H9 (cell line): ENCODE data around the gene PNPO. TPM values are rescaled to one million over a fixed set of nuclear protein-coding genes. Genes with fewer than 3 reads are reported as not detected.

Source experiments
- DNase-seq: peaks from one replicate; pipeline ENCODE4 v3.0.0-alpha.2; 2017
- H2AFZ ChIP-seq: one replicate; pipeline ENCODE4 v1.6.1; 2013; ENCODE audit warnings: mild to moderate bottlenecking, low read length, control low read depth, moderate library complexity
- H2AK5ac ChIP-seq: 2 replicates; pipeline ENCODE4 v1.6.1; 2013; ENCODE audit warnings: low read length, control low read depth, mixed read lengths; ENCODE audit not compliant: insufficient read length
- H2BK120ac ChIP-seq: one replicate; pipeline ENCODE4 v1.6.1; 2013; ENCODE audit warnings: low read depth, mild to moderate bottlenecking, low read length, control low read depth, inconsistent platforms; ENCODE audit not compliant: poor library complexity, severe bottlenecking
- H2BK12ac ChIP-seq: 2 replicates; pipeline ENCODE4 v1.6.1; 2013; ENCODE audit warnings: low read length, control low read depth, mixed read lengths, low read depth; ENCODE audit not compliant: insufficient read length
- H2BK15ac ChIP-seq: 2 replicates; pipeline ENCODE4 v1.6.1; 2013; ENCODE audit warnings: low read depth, low read length, control low read depth
- H2BK20ac ChIP-seq: one replicate; pipeline ENCODE4 v1.6.1; 2013; ENCODE audit warnings: low read depth, mild to moderate bottlenecking, low read length, control low read depth, inconsistent platforms; ENCODE audit not compliant: poor library complexity, severe bottlenecking
- H2BK5ac ChIP-seq: 2 replicates; pipeline ENCODE4 v1.6.1; 2013; ENCODE audit warnings: low read length, control low read depth, mixed read lengths; ENCODE audit not compliant: insufficient read length
- H3K14ac ChIP-seq: 2 replicates; pipeline ENCODE4 v1.6.1; 2013; ENCODE audit warnings: low read length, control low read depth; ENCODE audit not compliant: insufficient read depth
- H3K18ac ChIP-seq: 2 replicates; pipeline ENCODE4 v1.6.1; 2013; ENCODE audit warnings: low read depth, mild to moderate bottlenecking, mixed read lengths, low read length, control low read depth; ENCODE audit not compliant: insufficient read length
- H3K23ac ChIP-seq: 2 replicates; pipeline ENCODE4 v1.6.1; 2013; ENCODE audit warnings: low read length, control low read depth, mixed read lengths, low read depth; ENCODE audit not compliant: insufficient read length
- H3K23me2 ChIP-seq: 2 replicates; pipeline ENCODE4 v1.6.1; 2013; ENCODE audit warnings: low read depth, mild to moderate bottlenecking, mixed read lengths, low read length, control low read depth; ENCODE audit not compliant: insufficient read length, poor library complexity, severe bottlenecking
- H3K27ac ChIP-seq: 2 replicates; pipeline ENCODE4 v1.5.1; 2013; ENCODE audit warnings: low read length, control low read depth, mixed read lengths, low read depth; ENCODE audit not compliant: insufficient read length
- H3K27me3 ChIP-seq: 2 replicates; pipeline ENCODE4 v1.6.1; 2013; ENCODE audit warnings: low read length, control low read depth, inconsistent platforms; ENCODE audit not compliant: insufficient read depth
- H3K4ac ChIP-seq: 2 replicates; pipeline ENCODE4 v1.6.1; 2013; ENCODE audit warnings: low read depth, mild to moderate bottlenecking, control low read depth, inconsistent platforms, low read length, moderate library complexity
- H3K4me1 ChIP-seq: 2 replicates; pipeline ENCODE4 v1.6.1; 2013; ENCODE audit warnings: low read length, control low read depth, inconsistent platforms; ENCODE audit not compliant: insufficient read depth
- H3K4me2 ChIP-seq: 2 replicates; pipeline ENCODE4 v1.6.1; 2013; ENCODE audit warnings: low read length, control low read depth, mixed read lengths; ENCODE audit not compliant: insufficient read length, insufficient read depth
- H3K56ac ChIP-seq: 2 replicates; pipeline ENCODE4 v1.6.1; 2013; ENCODE audit warnings: low read depth, mild to moderate bottlenecking, mixed read lengths, low read length, control low read depth; ENCODE audit not compliant: insufficient read length
- H3K79me1 ChIP-seq: 2 replicates; pipeline ENCODE4 v1.6.1; 2013; ENCODE audit warnings: low read depth, mild to moderate bottlenecking, moderate library complexity, low read length, control low read depth, inconsistent platforms; ENCODE audit not compliant: insufficient read depth, poor library complexity, severe bottlenecking
- H3K79me2 ChIP-seq: 2 replicates; pipeline ENCODE4 v1.6.1; 2013; ENCODE audit warnings: low read length, control low read depth, inconsistent platforms; ENCODE audit not compliant: insufficient read depth
- H3K9ac ChIP-seq: 2 replicates; pipeline ENCODE4 v1.6.1; 2013; ENCODE audit warnings: low read length, control low read depth, mixed read lengths; ENCODE audit not compliant: insufficient read length; ENCODE audit errors: extremely low read depth
- H3K9me3 ChIP-seq: one replicate; pipeline ENCODE4 v1.6.1; 2013; ENCODE audit warnings: low read depth, low read length, inconsistent platforms; ENCODE audit not compliant: control insufficient read depth
- H3T11ph ChIP-seq: one replicate; pipeline ENCODE4 v1.6.1; 2013; ENCODE audit warnings: mild to moderate bottlenecking, low read length, control low read depth, inconsistent platforms
- H4K20me1 ChIP-seq: one replicate; pipeline ENCODE4 v1.6.1; 2013; ENCODE audit not compliant: control insufficient read depth, insufficient read length, insufficient read depth
- H4K5ac ChIP-seq: 2 replicates; pipeline ENCODE4 v1.6.1; 2013; ENCODE audit warnings: low read depth, mild to moderate bottlenecking, mixed read lengths, low read length, control low read depth; ENCODE audit not compliant: insufficient read length
- H4K8ac ChIP-seq: replicated peaks from 2 replicates; pipeline ENCODE4 v1.6.1; 2013; ENCODE audit warnings: low read length, control low read depth, mixed read lengths, low read depth; ENCODE audit not compliant: insufficient read length
- H4K91ac ChIP-seq: 2 replicates; pipeline ENCODE4 v1.6.1; 2013; ENCODE audit warnings: low read depth, mild to moderate bottlenecking, moderate library complexity, mixed read lengths, low read length, control low read depth; ENCODE audit not compliant: insufficient read length
- H3K27ac Mint-ChIP-seq, 3 experiments: 2 replicates in 2 of 3; 3 replicates in 1 of 3; pipeline ENCODE4 v1.8.0; 2020 to 2021; ENCODE audit warnings: mixed read lengths in 3 of 3, mild to moderate bottlenecking in 1 of 3, moderate library complexity in 1 of 3
- H3K27me3 Mint-ChIP-seq: 2 replicates; pipeline ENCODE4 v1.8.0; 2021; ENCODE audit warnings: low read depth, mild to moderate bottlenecking, moderate library complexity, mixed read lengths
- H3K36me3 Mint-ChIP-seq, 3 experiments: 2 replicates in 2 of 3; 3 replicates in 1 of 3; pipeline ENCODE4 v1.8.0; 2020 to 2021; ENCODE audit warnings: low read depth in 3 of 3, mixed read lengths in 3 of 3; ENCODE audit not compliant: insufficient read depth in 1 of 3
- H3K4me1 Mint-ChIP-seq, 2 experiments: 2 replicates each; pipeline ENCODE4 v1.8.0; 2020; ENCODE audit warnings: mixed read lengths in 2 of 2
- H3K4me3 Mint-ChIP-seq, 2 experiments: 2 replicates in 1 of 2; 3 replicates in 1 of 2; pipeline ENCODE4 v1.8.0; 2020 to 2021; ENCODE audit warnings: mild to moderate bottlenecking in 2 of 2, mixed read lengths in 2 of 2, moderate library complexity in 1 of 2
- H3K9me3 Mint-ChIP-seq, 2 experiments: 2 replicates in 1 of 2; 3 replicates in 1 of 2; pipeline ENCODE4 v1.8.0; 2020; ENCODE audit warnings: mild to moderate bottlenecking in 2 of 2, mixed read lengths in 2 of 2, moderate library complexity in 1 of 2
- WGBS: extraction: QIAGEN DNeasy Blood & Tissue Kit; methylation state at CpG from one replicate; pipeline ENCODE4 v1.1.7; 2013; ENCODE audit warnings: missing lambda C conversion rate, low lambda C conversion rate, mixed read lengths; ENCODE audit not compliant: insufficient read length; ENCODE audit errors: extremely low coverage; 5-methylcytosine and 5-hydroxymethylcytosine counted together
- total RNA-seq: library from RNA; stranded (reverse); gene quantifications from 2 replicates; pipeline ENCODE4 v1.2.1, GENCODE V29; 2021
- TF ChIP-seq, protein P1 (sequence below): fragments of 200-600 bp; sonication (generic); conservative IDR thresholded peaks from 3 replicates; pipeline ENCODE4 v1.8.0; 2021; ENCODE audit warnings: antibody characterized with exemption, mild to moderate bottlenecking

The PNPO gene
- total RNA-seq, 1 experiment from 2014 or later = 6.7 TPM

DNA sequence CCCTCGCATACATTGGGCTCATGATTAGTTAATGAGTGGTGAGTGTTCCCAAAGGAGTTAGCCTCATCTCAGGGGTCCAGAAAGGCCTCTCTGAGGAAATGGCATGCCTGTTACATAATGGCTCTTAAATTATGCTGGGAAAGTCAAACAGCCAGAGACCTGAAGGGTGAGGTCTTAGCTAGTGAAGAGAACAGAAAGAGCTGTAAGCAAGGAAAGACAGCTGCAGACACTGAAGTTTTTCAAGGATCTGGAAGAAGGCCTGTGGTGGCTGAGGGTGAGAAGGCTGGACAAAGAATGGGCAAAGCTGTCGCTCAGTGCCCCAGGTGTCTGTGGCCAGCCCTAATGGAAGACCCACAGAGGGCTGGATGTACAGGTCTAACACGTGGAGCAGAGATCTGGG, 34.9 kb upstream of the PNPO start:
- Mint-ChIP-seq H3K9me3 (no peaks in the 10 kb centered on the region), H3K36me3 (peaks cover 0 to 14% (median 12%) of the 10 kb centered on the region in 3 experiments; a peak in 5 of 7 replicates), H3K27ac (no peak overlapping the region; a peak in 1 of 7 replicates), H3K4me3 (no peak overlapping the region), H3K27me3 (no peaks in the 10 kb centered on the region), H3K4me1 (peaks cover 23 to 26% of the 10 kb centered on the region in 2 experiments)
- Histone ChIP-seq H3K27ac (no peak overlapping the region), H3K9ac (no peak overlapping the region), H4K91ac (no peak overlapping the region), H3K4me2 (no peak overlapping the region), H2BK12ac (no peak overlapping the region), H3K9me3 (no peaks in the 10 kb centered on the region), H3K27me3 (no peaks in the 10 kb centered on the region), H2BK5ac (no peak overlapping the region), H3K79me1 (no peaks in the 10 kb centered on the region), H4K8ac (no peak overlapping the region), H3K79me2 (no peaks in the 10 kb centered on the region), H3K56ac (no peak overlapping the region), H3T11ph (no peak overlapping the region), H2AFZ (no peak overlapping the region), H3K4me1 (peaks cover 4% of the 10 kb centered on the region; the same call in 1 of the 2 replicates), H3K14ac (no peak overlapping the region), H3K4ac (no peak overlapping the region), H2AK5ac (no peak overlapping the region), H2BK120ac (no peak overlapping the region), H4K20me1 (no peaks in the 10 kb centered on the region), H2BK20ac (no peak overlapping the region), H3K18ac (no peak overlapping the region), H3K23ac (no peak overlapping the region), H4K5ac (no peak overlapping the region), H2BK15ac (no peak overlapping the region), H3K23me2 (no peaks in the 10 kb centered on the region)
- TF ChIP-seq, protein P1, sequence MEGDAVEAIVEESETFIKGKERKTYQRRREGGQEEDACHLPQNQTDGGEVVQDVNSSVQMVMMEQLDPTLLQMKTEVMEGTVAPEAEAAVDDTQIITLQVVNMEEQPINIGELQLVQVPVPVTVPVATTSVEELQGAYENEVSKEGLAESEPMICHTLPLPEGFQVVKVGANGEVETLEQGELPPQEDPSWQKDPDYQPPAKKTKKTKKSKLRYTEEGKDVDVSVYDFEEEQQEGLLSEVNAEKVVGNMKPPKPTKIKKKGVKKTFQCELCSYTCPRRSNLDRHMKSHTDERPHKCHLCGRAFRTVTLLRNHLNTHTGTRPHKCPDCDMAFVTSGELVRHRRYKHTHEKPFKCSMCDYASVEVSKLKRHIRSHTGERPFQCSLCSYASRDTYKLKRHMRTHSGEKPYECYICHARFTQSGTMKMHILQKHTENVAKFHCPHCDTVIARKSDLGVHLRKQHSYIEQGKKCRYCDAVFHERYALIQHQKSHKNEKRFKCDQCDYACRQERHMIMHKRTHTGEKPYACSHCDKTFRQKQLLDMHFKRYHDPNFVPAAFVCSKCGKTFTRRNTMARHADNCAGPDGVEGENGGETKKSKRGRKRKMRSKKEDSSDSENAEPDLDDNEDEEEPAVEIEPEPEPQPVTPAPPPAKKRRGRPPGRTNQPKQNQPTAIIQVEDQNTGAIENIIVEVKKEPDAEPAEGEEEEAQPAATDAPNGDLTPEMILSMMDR = no peak
- no peak for DNase-seq
- WGBS = no CpG with 5 or more reads among the region's 3 CpGs
